GM19395 (cell line): ENCODE results near the gene BLTP3B.
A peak's percentile ranks its signal among the peaks of the same experiment; 100 is the strongest.
"Not testable (repeated sequence)": the region's sequence is repeated elsewhere in the genome, so short reads cannot be mapped to it uniquely, and the experiment has no call there.

Experiments
- ATAC-seq: cut with Tn5 transposase; IDR thresholded peaks from one replicate; pipeline ENCODE4 v1.9.1; 2021; ENCODE audit warnings: mild to moderate bottlenecking, moderate library complexity; ENCODE audit not compliant: unreplicated experiment

The BLTP3B gene

GRCh38 chr12:100142851-100143559 is at the start of gene BLTP3B:
TSS of gene BLTP3B (minus strand) at chr12:100142874. CDS start at chr12:100142635, 239 bp downstream.
- peak; percentile 67 for ATAC-seq

- ATAC-seq: no peak
Observed at GRCh38 chr12:100189636-100190394, 47.1 kb upstream of the BLTP3B start.

GRCh38 chr12:100188888-100189635 is 46.4 kb upstream of the BLTP3B start:
- not testable (repeated sequence) for ATAC-seq

GRCh38 chr12:100187857-100188519 is 45.3 kb upstream of the BLTP3B start:
- no peak for ATAC-seq

- ATAC-seq: no peak
Observed at GRCh38 chr12:100187068-100187467, 44.4 kb upstream of the BLTP3B start.

GRCh38 chr12:100186071-100186470 is 43.4 kb upstream of the BLTP3B start:
- no peak for ATAC-seq

GRCh38 chr12:100185361-100185894 is 42.8 kb upstream of the BLTP3B start:
- ATAC-seq: peak; percentile 87

GRCh38 chr12:100184549-100185145 is 42.0 kb upstream of the BLTP3B start:
- no peak for ATAC-seq

- ATAC-seq: no peak
Observed at GRCh38 chr12:100179252-100179651, 36.6 kb upstream of the BLTP3B start.

GRCh38 chr12:100176493-100176892 is 33.8 kb upstream of the BLTP3B start:
- ATAC-seq: not testable (repeated sequence)

GRCh38 chr12:100174495-100174894 is 31.8 kb upstream of the BLTP3B start:
- no peak for ATAC-seq

- ATAC-seq: no peak
Observed at GRCh38 chr12:100173111-100173510, 30.4 kb upstream of the BLTP3B start.

GRCh38 chr12:100171248-100171647 is 28.6 kb upstream of the BLTP3B start:
- ATAC-seq: no peak

- no peak for ATAC-seq
Observed at GRCh38 chr12:100170313-100170858, 27.7 kb upstream of the BLTP3B start.

- ATAC-seq: no peak
Observed at GRCh38 chr12:100169345-100169744, 26.7 kb upstream of the BLTP3B start.

GRCh38 chr12:100168562-100168961 is 25.9 kb upstream of the BLTP3B start:
- no peak for ATAC-seq

- ATAC-seq: no peak
Observed at GRCh38 chr12:100166232-100166631, 23.6 kb upstream of the BLTP3B start.

GRCh38 chr12:100165356-100165755 is 22.7 kb upstream of the BLTP3B start:
- no peak for ATAC-seq

GRCh38 chr12:100164153-100164704 is 21.6 kb upstream of the BLTP3B start:
- peak; percentile 32 for ATAC-seq
